Measurements from ENCODE around the gene AFF2. TPM values are rescaled to one million over a fixed set of nuclear protein-coding genes. Genes with fewer than 3 reads are reported as not detected.
"Not testable (repeated sequence)": the region's sequence is repeated elsewhere in the genome, so short reads cannot be mapped to it uniquely, and the experiment has no call there.

AFF2 gene
- total RNA-seq, 1 donor from 2014 or later, result 3.4 TPM

- DNase-seq (no peak), ATAC-seq (ENCODE audit: low read depth) (no peak)
- H3K4me1 Mint-ChIP-seq, result no peaks in the 10 kb centered on the region
- no peak overlapping the region for H3K4me3 Mint-ChIP-seq
- no peaks in the 10 kb centered on the region for H3K27me3 Mint-ChIP-seq
- H3K27ac Mint-ChIP-seq, result no peak overlapping the region
- intact Hi-C loops (cut with micrococcal nuclease), result no loop called here
- POLR2A ChIA-PET, result no interaction called here
- no peak for TF ChIP-seq CTCF (IDR thresholded peaks at IDR 0.05)
- H3K9me3 Mint-ChIP-seq, result no peaks in the 10 kb centered on the region
- H3K36me3 Mint-ChIP-seq (ENCODE audit: low read depth), result no peaks in the 10 kb centered on the region
- CTCF ChIA-PET, result no interaction called here
Observed at GRCh38 chrX:148893395-148893794, 393.0 kb downstream of the AFF2 start.

- POLR2A ChIA-PET, result no interaction called here
- Mint-ChIP-seq H3K27ac (no peak overlapping the region), H3K4me1 (no peaks in the 10 kb centered on the region), H3K9me3 (no peaks in the 10 kb centered on the region), H3K27me3 (no peaks in the 10 kb centered on the region), H3K4me3 (no peak overlapping the region), H3K36me3 (ENCODE audit: low read depth) (no peaks in the 10 kb centered on the region)
- DNase-seq (no peak), ATAC-seq (ENCODE audit: low read depth) (no peak)
- intact Hi-C loops (cut with micrococcal nuclease), result no loop called here
- CTCF ChIA-PET, result no interaction called here
- TF ChIP-seq CTCF (IDR thresholded peaks at IDR 0.05), result no peak
Observed at GRCh38 chrX:148902581-148902980, 402.2 kb downstream of the AFF2 start.

GRCh38 chrX:148903176-148903575 lies 402.8 kb downstream of the AFF2 start:
- ATAC-seq (ENCODE audit: low read depth) (no peak), DNase-seq (no peak)
- no peaks in the 10 kb centered on the region for H3K36me3 Mint-ChIP-seq (ENCODE audit: low read depth)
- H3K27me3 Mint-ChIP-seq, result no peaks in the 10 kb centered on the region
- POLR2A ChIA-PET, result no interaction called here
- TF ChIP-seq CTCF (IDR thresholded peaks at IDR 0.05), result no peak
- no peaks in the 10 kb centered on the region for H3K4me1 Mint-ChIP-seq
- H3K27ac Mint-ChIP-seq, result no peak overlapping the region
- intact Hi-C loops (cut with micrococcal nuclease), result no loop called here
- no peaks in the 10 kb centered on the region for H3K9me3 Mint-ChIP-seq
- no peak overlapping the region for H3K4me3 Mint-ChIP-seq
- CTCF ChIA-PET, result no interaction called here

GRCh38 chrX:148904421-148905111 lies 404.1 kb downstream of the AFF2 start:
- Mint-ChIP-seq H3K4me3 (no peak overlapping the region), H3K36me3 (ENCODE audit: low read depth) (no peaks in the 10 kb centered on the region), H3K27ac (no peak overlapping the region), H3K4me1 (no peaks in the 10 kb centered on the region), H3K27me3 (no peaks in the 10 kb centered on the region), H3K9me3 (no peaks in the 10 kb centered on the region)
- ChIA-PET CTCF (no interaction called here), POLR2A (no interaction called here)
- ATAC-seq (ENCODE audit: low read depth) (no peak), DNase-seq (no peak)
- intact Hi-C loops (cut with micrococcal nuclease), result no loop called here
- TF ChIP-seq CTCF (IDR thresholded peaks at IDR 0.05), result no peak

- DNase-seq (no peak), ATAC-seq (ENCODE audit: low read depth) (no peak)
- Mint-ChIP-seq H3K27ac (no peak overlapping the region), H3K36me3 (ENCODE audit: low read depth) (no peaks in the 10 kb centered on the region), H3K4me3 (no peak overlapping the region), H3K9me3 (no peaks in the 10 kb centered on the region), H3K4me1 (no peaks in the 10 kb centered on the region), H3K27me3 (no peaks in the 10 kb centered on the region)
- ChIA-PET POLR2A (no interaction called here), CTCF (no interaction called here)
- TF ChIP-seq CTCF (IDR thresholded peaks at IDR 0.05), result no peak
- intact Hi-C loops (cut with micrococcal nuclease), result no loop called here
Observed at GRCh38 chrX:148905400-148905799, 405.0 kb downstream of the AFF2 start.

GRCh38 chrX:148906628-148907027 lies 406.2 kb downstream of the AFF2 start:
- ATAC-seq (ENCODE audit: low read depth); H3K36me3 Mint-ChIP-seq (ENCODE audit: low read depth); DNase-seq; CTCF ChIA-PET; intact Hi-C loops (cut with micrococcal nuclease); H3K9me3 Mint-ChIP-seq; H3K27me3 Mint-ChIP-seq; H3K27ac Mint-ChIP-seq; POLR2A ChIA-PET; H3K4me1 Mint-ChIP-seq; H3K4me3 Mint-ChIP-seq: not testable (repeated sequence)
